Endothelial cell of umbilical vein (primary cell): ENCODE results near the gene BPHL. TPM values are rescaled to one million over a fixed set of nuclear protein-coding genes. Genes with fewer than 3 reads are reported as not detected.

ENCODE experiments used
- BruUV-seq: library from RNA; stranded (reverse); fragments of 400-500 nt; replicated peaks from 2 replicates; lab custom pipeline; 2021; lab: Mats Ljungman, UMichigan
- CTCF ChIA-PET: fragments of 300-600, 350-600 bp; sonication (Branson Sonifier 250); formaldehyde crosslinking; loops from one replicate; lab custom pipeline; 2021; ENCODE audit warnings: antibody characterized with exemption, inconsistent platforms; lab: Charles Lee
- POLR2A ChIA-PET: fragments of 300-600, 350-600 bp; sonication (Branson Sonifier 250); formaldehyde crosslinking; loops from one replicate; lab custom pipeline; 2021; ENCODE audit warnings: antibody characterized with exemption, inconsistent platforms; lab: Charles Lee
- DNase-seq: peaks from one replicate; pipeline ENCODE4 v3.0.0-alpha.2; 2011; ENCODE audit warnings: low read depth, low spot score
- FAIRE-seq: peaks from 2 replicates; lab custom pipeline; 2011; peaks lifted over from hg19 to GRCh38; lab: Jason Lieb, UNC
- H2AFZ ChIP-seq: 2 replicates; pipeline ENCODE4 v1.6.0; 2012; ENCODE audit warnings: low read depth, low read length, control low read depth, inconsistent platforms
- H3K27ac ChIP-seq: 2 replicates; pipeline ENCODE4 v1.5.1; 2011; ENCODE audit warnings: low read depth, mild to moderate bottlenecking, control low read depth, low read length, moderate library complexity; ENCODE audit not compliant: insufficient read depth
- H3K27me3 ChIP-seq, 2 experiments: 2 replicates each; pipeline versions ENCODE4 v1.6.0 to v1.6.1; 2011; ENCODE audit warnings: low read length in 2 of 2, mixed read lengths in 1 of 2; ENCODE audit not compliant: control insufficient read depth in 2 of 2, insufficient read depth in 2 of 2
- H3K36me3 ChIP-seq, 2 experiments: 2 replicates in 1 of 2; 3 replicates in 1 of 2; pipeline ENCODE4 v1.5.1; 2011; ENCODE audit warnings: low read length in 2 of 2, mild to moderate bottlenecking in 1 of 2, moderate library complexity in 1 of 2; ENCODE audit not compliant: control insufficient read depth in 2 of 2, insufficient read depth in 2 of 2; ENCODE audit errors: extremely low read depth in 1 of 2
- H3K4me1 ChIP-seq: 3 replicates; pipeline ENCODE4 v1.5.1; 2011; ENCODE audit warnings: mild to moderate bottlenecking, low read length; ENCODE audit not compliant: control insufficient read depth, insufficient read depth; ENCODE audit errors: extremely low read depth
- H3K4me2 ChIP-seq: 2 replicates; pipeline ENCODE4 v1.6.1; 2011; ENCODE audit warnings: low read length, control low read depth, mixed read lengths; ENCODE audit not compliant: insufficient read depth
- H3K4me3 ChIP-seq, 3 experiments: fragments of 200-600 bp in 1 of 3; sonication (generic), shearing (Covaris generic) in 1 of 3; replicated peaks in 1 of 3; 2 replicates each; pipeline ENCODE4 v1.5.1; 2011 to 2016; ENCODE audit warnings: control low read depth in 3 of 3, low read length in 3 of 3, mild to moderate bottlenecking in 2 of 3, inconsistent platforms in 1 of 3, low read depth in 1 of 3, moderate library complexity in 1 of 3; ENCODE audit not compliant: insufficient read depth in 1 of 3
- H3K79me2 ChIP-seq: 2 replicates; pipeline ENCODE4 v1.6.0; 2012; ENCODE audit warnings: low read length, inconsistent platforms; ENCODE audit not compliant: control insufficient read depth, insufficient read depth
- H3K9ac ChIP-seq: replicated peaks from 2 replicates; pipeline ENCODE3; 2011; ENCODE audit warnings: low read length, control low read depth; ENCODE audit not compliant: insufficient read depth; ENCODE audit errors: extremely low read depth
- H3K9me1 ChIP-seq: replicated peaks from 3 replicates; pipeline ENCODE4 v1.6.0; 2011; ENCODE audit warnings: mild to moderate bottlenecking, low read length; ENCODE audit not compliant: control insufficient read depth, insufficient read depth; ENCODE audit errors: extremely low read depth
- H3K9me3 ChIP-seq: replicated peaks from 2 replicates; pipeline ENCODE4 v1.5.1; 2012; ENCODE audit warnings: low read length, inconsistent platforms; ENCODE audit not compliant: control insufficient read depth, insufficient read depth
- H4K20me1 ChIP-seq: replicated peaks from 2 replicates; pipeline ENCODE3; 2011; ENCODE audit warnings: mild to moderate bottlenecking, low read length; ENCODE audit not compliant: control insufficient read depth, insufficient read depth; ENCODE audit errors: extremely low read depth
- EZH2 ChIP-seq: IDR thresholded peaks from 2 replicates; pipeline ENCODE4 v1.6.1; 2012; ENCODE audit warnings: borderline replicate concordance, low read depth, mild to moderate bottlenecking, moderate library complexity, low read length, inconsistent platforms; ENCODE audit not compliant: severe bottlenecking
- FOS ChIP-seq: IDR thresholded peaks from 2 replicates; pipeline ENCODE4 v1.6.1; 2011; ENCODE audit warnings: mild to moderate bottlenecking, low read length, moderate library complexity, borderline replicate concordance; ENCODE audit not compliant: insufficient read depth
- GATA2 ChIP-seq: IDR thresholded peaks from 2 replicates; pipeline ENCODE4 v1.7.0; 2011; ENCODE audit warnings: low read depth, mild to moderate bottlenecking, moderate library complexity, mixed read lengths, low read length; ENCODE audit not compliant: insufficient read length, insufficient read depth
- JUN ChIP-seq: IDR thresholded peaks from 2 replicates; pipeline ENCODE4 v1.6.1; 2011; ENCODE audit warnings: borderline replicate concordance, low read depth; ENCODE audit not compliant: insufficient read length, insufficient read depth
- MYC ChIP-seq: IDR thresholded peaks from one replicate; pipeline ENCODE4 v1.6.1; 2011; ENCODE audit warnings: mild to moderate bottlenecking, low read depth, low read length
- POLR2A ChIP-seq: IDR thresholded peaks from 2 replicates; pipeline ENCODE4 v1.6.1; 2012; ENCODE audit warnings: low read depth, mild to moderate bottlenecking, control low read depth, low read length
- POLR2AphosphoS5 ChIP-seq: IDR thresholded peaks from 2 replicates; pipeline ENCODE4 v1.6.1; 2012; ENCODE audit warnings: low read depth, mild to moderate bottlenecking, control low read depth, low read length, moderate library complexity; ENCODE audit not compliant: insufficient read depth
- dilution Hi-C: fragments of 300-500 bp; cut with MboI; formaldehyde crosslinking; loops from one replicate; pipeline ENCODE4 v1.15.0; 2019; ENCODE audit warnings: low sequenced_read_pairs; ENCODE audit not compliant: extremely low pct_ligation_motif_present
- intact Hi-C: fragments of 100-400 bp; cut with micrococcal nuclease; formaldehyde crosslinking; loops from one replicate; pipeline ENCODE4 v1.10.0; 2022
- polyA plus RNA-seq, 4 experiments: library from polyadenylated mRNA; depleted of rRNA in 3 of 4; stranded (reverse) in 3 of 4; unstranded in 1 of 4; fragments of >200 nt; gene quantifications; 2 replicates each; pipeline versions ENCODE4 v1.2.1 to v1.2.3, GENCODE V29; 2011 to 2012; ENCODE audit warnings: missing spikeins in 1 of 4
- total RNA-seq: library from RNA; stranded (reverse); gene quantifications from 2 replicates; pipeline ENCODE4 v1.2.3, GENCODE V29; 2021
- TF ChIP-seq, protein P1 (sequence below): IDR thresholded peaks from 2 replicates; pipeline ENCODE4 v1.6.1; 2011; ENCODE audit not compliant: insufficient read depth, insufficient read length
- TF ChIP-seq, protein P2 (sequence below), 2 donors: IDR thresholded peaks; 1 replicate in 1 of 2; 2 replicates in 1 of 2; pipeline ENCODE4 v1.5.1; 2011; ENCODE audit warnings: low read length in 2 of 2, mild to moderate bottlenecking in 2 of 2, moderate library complexity in 2 of 2, control low read depth in 1 of 2, inconsistent platforms in 1 of 2, low read depth in 1 of 2; ENCODE audit not compliant: insufficient read depth in 1 of 2; ENCODE audit errors: extremely low read depth in 1 of 2

Gene BPHL
- total and polyA plus RNA-seq, 2 donors (not counting 3 experiments of a cell fraction or from before 2014, with no cell fraction given): 12.3 to 14.8 TPM

DNA sequence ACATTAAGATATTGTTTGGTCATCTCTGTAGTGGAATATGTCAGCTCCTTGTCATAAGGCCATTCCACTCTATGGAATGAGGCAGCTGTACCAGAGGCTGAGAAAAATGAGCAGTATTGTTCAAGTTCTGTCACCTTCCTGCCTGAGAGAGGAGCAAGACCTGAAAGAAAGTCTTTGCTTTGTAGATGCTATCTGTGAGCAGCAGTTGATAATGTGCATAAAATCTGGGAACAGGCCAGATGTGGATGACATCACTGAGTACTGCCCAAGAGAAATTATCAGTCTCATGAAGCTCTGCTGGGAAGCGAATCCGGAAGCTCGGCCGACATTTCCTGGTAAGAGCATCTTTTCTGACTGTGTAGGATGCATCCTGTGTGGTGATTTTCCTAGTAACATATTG is 33.4 kb upstream of the BPHL start:
- Histone ChIP-seq H3K27ac (no peak overlapping the region), H3K9ac (no peak overlapping the region), H3K9me3 (no peaks in the 10 kb centered on the region), H3K4me3 (no peak overlapping the region), H3K4me1 (peaks cover 12% of the 10 kb centered on the region), H4K20me1 (no peaks in the 10 kb centered on the region), H3K4me2 (no peak overlapping the region), H3K27me3 (no peaks in the 10 kb centered on the region), H3K9me1 (no peaks in the 10 kb centered on the region), H3K36me3 (peaks cover 9 to 13% of the 10 kb centered on the region in 2 experiments), H3K79me2 (no peaks in the 10 kb centered on the region), H2AFZ (no peak overlapping the region)
- TF ChIP-seq, protein P1, sequence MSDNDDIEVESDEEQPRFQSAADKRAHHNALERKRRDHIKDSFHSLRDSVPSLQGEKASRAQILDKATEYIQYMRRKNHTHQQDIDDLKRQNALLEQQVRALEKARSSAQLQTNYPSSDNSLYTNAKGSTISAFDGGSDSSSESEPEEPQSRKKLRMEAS: no peak
- no peak for TF ChIP-seq JUN
- TF ChIP-seq POLR2A: no peak
- TF ChIP-seq EZH2: no peak
- no peak for TF ChIP-seq GATA2
- TF ChIP-seq, protein P2, sequence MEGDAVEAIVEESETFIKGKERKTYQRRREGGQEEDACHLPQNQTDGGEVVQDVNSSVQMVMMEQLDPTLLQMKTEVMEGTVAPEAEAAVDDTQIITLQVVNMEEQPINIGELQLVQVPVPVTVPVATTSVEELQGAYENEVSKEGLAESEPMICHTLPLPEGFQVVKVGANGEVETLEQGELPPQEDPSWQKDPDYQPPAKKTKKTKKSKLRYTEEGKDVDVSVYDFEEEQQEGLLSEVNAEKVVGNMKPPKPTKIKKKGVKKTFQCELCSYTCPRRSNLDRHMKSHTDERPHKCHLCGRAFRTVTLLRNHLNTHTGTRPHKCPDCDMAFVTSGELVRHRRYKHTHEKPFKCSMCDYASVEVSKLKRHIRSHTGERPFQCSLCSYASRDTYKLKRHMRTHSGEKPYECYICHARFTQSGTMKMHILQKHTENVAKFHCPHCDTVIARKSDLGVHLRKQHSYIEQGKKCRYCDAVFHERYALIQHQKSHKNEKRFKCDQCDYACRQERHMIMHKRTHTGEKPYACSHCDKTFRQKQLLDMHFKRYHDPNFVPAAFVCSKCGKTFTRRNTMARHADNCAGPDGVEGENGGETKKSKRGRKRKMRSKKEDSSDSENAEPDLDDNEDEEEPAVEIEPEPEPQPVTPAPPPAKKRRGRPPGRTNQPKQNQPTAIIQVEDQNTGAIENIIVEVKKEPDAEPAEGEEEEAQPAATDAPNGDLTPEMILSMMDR (IDR thresholded peaks at IDR 0.05; ENCODE audit: extremely low read depth in 1 of 2, insufficient read depth in 1 of 2, low read depth in 1 of 2, low read length in 2 of 2): no peak
- TF ChIP-seq MYC: no peak
- TF ChIP-seq POLR2AphosphoS5: no peak
- no peak for TF ChIP-seq FOS
- POLR2A ChIA-PET: no interaction called here
- DNase-seq: no peak
- no TSS peak for BruUV-seq
- CTCF ChIA-PET: interaction anchor here (1.2 kb wide), 1 partner anchor 11 kb away, joined by 3 read pairs; no protein-coding TSS in a partner anchor
- no peak for FAIRE-seq
- intact Hi-C loops (no loop called here), dilution Hi-C loops (no loop called here)
